Mucosa of descending colon (tissue), 3 donors: ENCODE measurements around the gene GALNT13. TPM values are rescaled to one million over a fixed set of nuclear protein-coding genes. Genes with fewer than 3 reads are reported as not detected.

Experiments
- ATAC-seq: fragments of 200-7000 bp; cut with Tn5 transposase; one replicate; pipeline ENCODE4 v1.9.1; 2020; ENCODE audit warnings: mild to moderate bottlenecking, moderate library complexity
- DNase-seq, 3 donors: peaks; one replicate each; pipeline ENCODE4 v3.0.0-alpha.2; 2020
- H3K36me3 ChIP-seq: fragments of 200-600 bp; one replicate; pipeline ENCODE4 v1.8.0; 2021; ENCODE audit warnings: low read depth, mild to moderate bottlenecking
- H3K4me1 ChIP-seq: fragments of 200-600 bp; one replicate; pipeline ENCODE4 v1.8.0; 2021; ENCODE audit warnings: low read depth, mild to moderate bottlenecking
- H3K4me3 ChIP-seq: fragments of 200-600 bp; one replicate; pipeline ENCODE4 v1.8.0; 2021; ENCODE audit warnings: mild to moderate bottlenecking
- H3K9me3 ChIP-seq: fragments of 200-600 bp; one replicate; pipeline ENCODE4 v1.8.0; 2021; ENCODE audit warnings: mild to moderate bottlenecking
- CTCF ChIP-seq: fragments of 200-600 bp; IDR thresholded peaks from one replicate; pipeline ENCODE4 v1.8.0; 2022; ENCODE audit warnings: antibody characterized with exemption, mild to moderate bottlenecking
- intact Hi-C, 2 donors: fragments of 100-400 bp; cut with DNase I in 1 of 2; cut with micrococcal nuclease in 1 of 2; formaldehyde crosslinking; loops; one replicate each; pipeline versions ENCODE4 v1.11.0 to v1.11.1; 2022; cut with DNase I, micrococcal nuclease
- total RNA-seq, 3 donors: library from RNA; stranded (reverse); fragmentation: NEBNext Ultra II Directional in 2 of 3; extraction: Animal tissue kit (Norgen Biotek cat#: 25700) in 2 of 3; gene quantifications; one replicate each; pipeline versions ENCODE4 v1.2.1 to v1.2.4, GENCODE V29; 2021 to 2023
- donor health status: DM: no; HTN: no; CAD: no; lungs with moderate emphysema.
- donor health status: DM: no; HTN: no; CAD: no.
- donor health status: DM: no; HTN: yes; CAD: no.

The GALNT13 gene
- total RNA-seq, 3 donors from 2014 or later = 0.23 to 1.5 (median 1.0) TPM

- TF ChIP-seq CTCF = no peak
- Histone ChIP-seq H3K4me1 (no peaks in the 10 kb centered on the region), H3K36me3 (no peaks in the 10 kb centered on the region), H3K9me3 (no peaks in the 10 kb centered on the region), H3K4me3 (no peak overlapping the region)
- ATAC-seq = no peak
- intact Hi-C loops = no loop called here
- no peak for DNase-seq
Measured at GRCh38 chr2:154329510-154329909, 457.8 kb downstream of the GALNT13 start.

GRCh38 chr2:154331784-154332183, 460.1 kb downstream of the GALNT13 start:
- Histone ChIP-seq H3K4me1 (no peaks in the 10 kb centered on the region), H3K36me3 (no peaks in the 10 kb centered on the region), H3K4me3 (no peak overlapping the region), H3K9me3 (no peaks in the 10 kb centered on the region)
- no peak for DNase-seq
- no peak for TF ChIP-seq CTCF
- intact Hi-C loops = no loop called here
- no peak for ATAC-seq

- DNase-seq (no peak), ATAC-seq (no peak)
- intact Hi-C loops = no loop called here
- no peaks in the 10 kb centered on the region for H3K36me3 ChIP-seq
- H3K4me3 ChIP-seq = no peak overlapping the region
- TF ChIP-seq CTCF = no peak
- no peaks in the 10 kb centered on the region for H3K9me3 ChIP-seq
- no peaks in the 10 kb centered on the region for H3K4me1 ChIP-seq
Measured at GRCh38 chr2:154336201-154336600, 464.5 kb downstream of the GALNT13 start.

GRCh38 chr2:154338352-154338967, 466.7 kb downstream of the GALNT13 start:
- no peak for ATAC-seq
- Histone ChIP-seq H3K4me3 (no peak overlapping the region), H3K36me3 (no peaks in the 10 kb centered on the region), H3K9me3 (no peaks in the 10 kb centered on the region), H3K4me1 (no peaks in the 10 kb centered on the region)
- no peak for DNase-seq
- TF ChIP-seq CTCF = no peak
- intact Hi-C loops = no loop called here

GRCh38 chr2:154343282-154343681, 471.6 kb downstream of the GALNT13 start:
- H3K36me3 ChIP-seq = no peaks in the 10 kb centered on the region
- ATAC-seq = no peak
- no peak for DNase-seq
- no peak overlapping the region for H3K4me3 ChIP-seq
- intact Hi-C loops = no loop called here
- no peak for TF ChIP-seq CTCF
- H3K4me1 ChIP-seq = no peaks in the 10 kb centered on the region
- H3K9me3 ChIP-seq = no peaks in the 10 kb centered on the region

GRCh38 chr2:154350911-154351310, 479.2 kb downstream of the GALNT13 start:
- Histone ChIP-seq H3K9me3 (no peaks in the 10 kb centered on the region), H3K36me3 (no peaks in the 10 kb centered on the region), H3K4me3 (no peak overlapping the region), H3K4me1 (no peaks in the 10 kb centered on the region)
- intact Hi-C loops = no loop called here
- no peak for TF ChIP-seq CTCF
- ATAC-seq (no peak), DNase-seq (no peak)
